Measurements from ENCODE around the gene DPYD.

- TF ChIP-seq, protein P1, sequence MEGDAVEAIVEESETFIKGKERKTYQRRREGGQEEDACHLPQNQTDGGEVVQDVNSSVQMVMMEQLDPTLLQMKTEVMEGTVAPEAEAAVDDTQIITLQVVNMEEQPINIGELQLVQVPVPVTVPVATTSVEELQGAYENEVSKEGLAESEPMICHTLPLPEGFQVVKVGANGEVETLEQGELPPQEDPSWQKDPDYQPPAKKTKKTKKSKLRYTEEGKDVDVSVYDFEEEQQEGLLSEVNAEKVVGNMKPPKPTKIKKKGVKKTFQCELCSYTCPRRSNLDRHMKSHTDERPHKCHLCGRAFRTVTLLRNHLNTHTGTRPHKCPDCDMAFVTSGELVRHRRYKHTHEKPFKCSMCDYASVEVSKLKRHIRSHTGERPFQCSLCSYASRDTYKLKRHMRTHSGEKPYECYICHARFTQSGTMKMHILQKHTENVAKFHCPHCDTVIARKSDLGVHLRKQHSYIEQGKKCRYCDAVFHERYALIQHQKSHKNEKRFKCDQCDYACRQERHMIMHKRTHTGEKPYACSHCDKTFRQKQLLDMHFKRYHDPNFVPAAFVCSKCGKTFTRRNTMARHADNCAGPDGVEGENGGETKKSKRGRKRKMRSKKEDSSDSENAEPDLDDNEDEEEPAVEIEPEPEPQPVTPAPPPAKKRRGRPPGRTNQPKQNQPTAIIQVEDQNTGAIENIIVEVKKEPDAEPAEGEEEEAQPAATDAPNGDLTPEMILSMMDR (IDR thresholded peaks at IDR 0.05) = no peak
- TF ChIP-seq POLR2A (IDR thresholded peaks at IDR 0.05) = no peak
Measured at GRCh38 chr1:97711858-97712257, 209.0 kb downstream of the DPYD start.
